Measurements from ENCODE around the gene VSIG1. TPM values are rescaled to one million over a fixed set of nuclear protein-coding genes. Genes with fewer than 3 reads are reported as not detected.

VSIG1 gene
- total and polyA plus RNA-seq, 2 of the 8 experiments (the other 6 are each of a cell fraction or from before 2014, with no cell fraction given), result 2.2 to 2.9 TPM

DNA sequence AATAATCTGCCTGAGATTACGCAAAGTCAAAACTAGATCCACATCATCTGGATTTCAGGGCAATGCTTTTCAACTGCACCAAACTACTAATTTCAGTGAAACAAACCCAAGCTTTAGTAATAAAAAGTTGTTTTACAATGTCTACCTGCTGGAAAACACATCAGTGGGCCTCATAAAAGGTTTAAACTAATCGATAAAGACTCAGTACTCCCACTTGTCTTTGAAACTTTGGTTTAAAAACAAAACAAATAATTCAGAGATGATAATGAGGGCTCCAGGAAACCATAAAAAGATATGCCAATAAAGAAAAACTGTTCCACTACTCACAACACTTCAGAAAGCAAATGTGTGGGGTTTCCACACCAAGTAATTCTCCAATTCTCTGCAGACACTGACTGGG, 36.2 kb downstream of the VSIG1 start:
- Histone ChIP-seq H3K56ac (replicated peaks; ENCODE audit: insufficient read length, low read depth, low read length) (no peak overlapping the region), H2BK120ac (replicated peaks; ENCODE audit: low read depth, low read length) (no peak overlapping the region), H3K14ac (ENCODE audit: insufficient read length) (no peak overlapping the region), H2BK15ac (ENCODE audit: low read length) (no peak overlapping the region), H4K8ac (ENCODE audit: extremely low read depth, insufficient read depth, low read length) (no peak overlapping the region), H2BK5ac (ENCODE audit: low read depth, low read length) (no peak overlapping the region), H3K23me2 (ENCODE audit: low read depth, low read length) (no peaks in the 10 kb centered on the region), H3K4me1 (replicated peaks in 1 of 4; ENCODE audit: control insufficient read depth in 3 of 4, insufficient read depth in 4 of 4, low read length in 3 of 4) (no peaks in the 10 kb centered on the region), H3K4me3 (ENCODE audit: extremely low read depth in 1 of 4, insufficient read depth in 2 of 4, low read depth in 3 of 4, low read length in 4 of 4) (no peak overlapping the region), H3K36me3 (ENCODE audit: control insufficient read depth in 2 of 4, insufficient read depth in 4 of 4, low read length in 3 of 4) (peaks cover 0 to 2% (median 0%) of the 10 kb centered on the region in 4 experiments; a peak in 1 of 8 replicates), H4K20me1 (replicated peaks in 1 of 2; ENCODE audit: control insufficient read depth in 1 of 2, insufficient read depth in 2 of 2, low read length in 2 of 2) (no peaks in the 10 kb centered on the region), H3K27ac (ENCODE audit: low read depth, low read length) (no peak overlapping the region), H3K4ac (replicated peaks; ENCODE audit: insufficient read length, low read depth, low read length) (no peak overlapping the region), H3K9ac (replicated peaks in 1 of 4; ENCODE audit: extremely low read depth in 1 of 4, low read depth in 3 of 4, low read length in 3 of 4) (no peak overlapping the region), H3K27me3 (replicated peaks in 1 of 4; ENCODE audit: control insufficient read depth in 3 of 4, extremely low read depth in 1 of 4, insufficient read depth in 3 of 4, low read length in 3 of 4) (no peaks in the 10 kb centered on the region), H3K4me2 (ENCODE audit: insufficient read depth in 1 of 2, low read depth in 2 of 2, low read length in 2 of 2) (no peak overlapping the region), H3K9me3 (ENCODE audit: insufficient read depth in 2 of 2, low read depth in 1 of 2, low read length in 1 of 2) (no peaks in the 10 kb centered on the region), H3K23ac (ENCODE audit: insufficient read length) (no peak overlapping the region), H2BK20ac (ENCODE audit: low read length) (no peak overlapping the region), H3K18ac (ENCODE audit: extremely low read depth, low read length) (no peak overlapping the region), H4K5ac (ENCODE audit: insufficient read length, low read depth, low read length) (no peak overlapping the region), H3K79me1 (ENCODE audit: low read depth, low read length) (no peaks in the 10 kb centered on the region), H3K79me2 (ENCODE audit: control insufficient read depth in 1 of 2, insufficient read depth in 2 of 2, low read length in 2 of 2) (no peaks in the 10 kb centered on the region), H2AK5ac (ENCODE audit: low read depth, low read length) (no peak overlapping the region), H2AFZ (ENCODE audit: low read length) (no peak overlapping the region), H4K91ac (replicated peaks; ENCODE audit: insufficient read length, low read length) (no peak overlapping the region), H2BK12ac (ENCODE audit: low read depth, low read length) (no peak overlapping the region)
- WGBS, 2 experiments (ENCODE audit: extremely low coverage in 1 of 2, insufficient coverage in 1 of 2, insufficient read length in 1 of 2, insufficient replicate concordance in 2 of 2, low coverage in 1 of 2, low lambda C conversion rate in 2 of 2, missing lambda C conversion rate in 1 of 2), result 85% methylated on average over 2 of the region's 2 CpGs; no CpG with 5 or more reads in 1 of the 2 experiments
- FAIRE-seq (no peak), DNase-seq (ENCODE audit: low read depth in 1 of 2, low spot score in 2 of 2) (no peak)
- CTCF ChIA-PET (ENCODE audit: partially characterized antibody), result no interaction called here
- POLR2A ChIA-PET (ENCODE audit: partially characterized antibody), result no interaction called here
- TF ChIP-seq CBX5 (IDR thresholded peaks at IDR 0.05; ENCODE audit: low read depth, low read length), result no peak
- TF ChIP-seq POLR2A (IDR thresholded peaks at IDR 0.05; ENCODE audit: control extremely low read depth in 1 of 2, low read depth in 2 of 2, low read length in 2 of 2), result no peak
- TF ChIP-seq, protein P1, sequence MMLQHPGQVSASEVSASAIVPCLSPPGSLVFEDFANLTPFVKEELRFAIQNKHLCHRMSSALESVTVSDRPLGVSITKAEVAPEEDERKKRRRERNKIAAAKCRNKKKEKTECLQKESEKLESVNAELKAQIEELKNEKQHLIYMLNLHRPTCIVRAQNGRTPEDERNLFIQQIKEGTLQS (IDR thresholded peaks at IDR 0.05; ENCODE audit: insufficient read depth, low read depth, low read length), result no peak
- TF ChIP-seq, protein P2, sequence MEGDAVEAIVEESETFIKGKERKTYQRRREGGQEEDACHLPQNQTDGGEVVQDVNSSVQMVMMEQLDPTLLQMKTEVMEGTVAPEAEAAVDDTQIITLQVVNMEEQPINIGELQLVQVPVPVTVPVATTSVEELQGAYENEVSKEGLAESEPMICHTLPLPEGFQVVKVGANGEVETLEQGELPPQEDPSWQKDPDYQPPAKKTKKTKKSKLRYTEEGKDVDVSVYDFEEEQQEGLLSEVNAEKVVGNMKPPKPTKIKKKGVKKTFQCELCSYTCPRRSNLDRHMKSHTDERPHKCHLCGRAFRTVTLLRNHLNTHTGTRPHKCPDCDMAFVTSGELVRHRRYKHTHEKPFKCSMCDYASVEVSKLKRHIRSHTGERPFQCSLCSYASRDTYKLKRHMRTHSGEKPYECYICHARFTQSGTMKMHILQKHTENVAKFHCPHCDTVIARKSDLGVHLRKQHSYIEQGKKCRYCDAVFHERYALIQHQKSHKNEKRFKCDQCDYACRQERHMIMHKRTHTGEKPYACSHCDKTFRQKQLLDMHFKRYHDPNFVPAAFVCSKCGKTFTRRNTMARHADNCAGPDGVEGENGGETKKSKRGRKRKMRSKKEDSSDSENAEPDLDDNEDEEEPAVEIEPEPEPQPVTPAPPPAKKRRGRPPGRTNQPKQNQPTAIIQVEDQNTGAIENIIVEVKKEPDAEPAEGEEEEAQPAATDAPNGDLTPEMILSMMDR (IDR thresholded peaks at IDR 0.05; ENCODE audit: control extremely low read depth in 1 of 3, insufficient read depth in 1 of 3, low read depth in 1 of 3, low read length in 3 of 3), result no peak
- TF ChIP-seq PHF8 (conservative IDR thresholded peaks at IDR 0.05; ENCODE audit: low read depth, low read length), result no peak
- TF ChIP-seq BACH1 (IDR thresholded peaks at IDR 0.05; ENCODE audit: low read length), result no peak
- TF ChIP-seq SP2 (IDR thresholded peaks at IDR 0.05; ENCODE audit: low read length), result no peak
- TF ChIP-seq HDAC2 (IDR thresholded peaks at IDR 0.05; ENCODE audit: borderline replicate concordance in 1 of 2, low read depth in 2 of 2, low read length in 2 of 2), result no peak
- no peak for TF ChIP-seq RFX5 (IDR thresholded peaks at IDR 0.05; ENCODE audit: borderline replicate concordance, low read depth, low read length)
